OCI-LY1 (cell line): ENCODE measurements around the gene ACKR2.

Experiments used
- H2AFZ ChIP-seq: fragments of 200-600 bp; sonication (generic), shearing (Covaris generic); 2 replicates; pipeline ENCODE4 v1.6.0; 2014; ENCODE audit warnings: antibody characterized with exemption, mild to moderate bottlenecking, low read length
- H3F3A ChIP-seq: fragments of 200-600 bp; sonication (generic), shearing (Covaris generic); 2 replicates; pipeline ENCODE4 v1.6.0; 2014; ENCODE audit warnings: mild to moderate bottlenecking, antibody characterized with exemption, low read length, moderate library complexity; ENCODE audit not compliant: insufficient read depth
- H3K27ac ChIP-seq: fragments of 200-600 bp; sonication (generic); 2 replicates; pipeline ENCODE4 v1.5.1; 2014; ENCODE audit warnings: low read length, mixed run types, mild to moderate bottlenecking, low read depth; ENCODE audit not compliant: poor library complexity, severe bottlenecking
- H3K27me3 ChIP-seq: fragments of 200-600 bp; sonication (generic); 2 replicates; pipeline ENCODE4 v1.6.0; 2014; ENCODE audit warnings: antibody characterized with exemption, mild to moderate bottlenecking, low read length, moderate library complexity; ENCODE audit not compliant: insufficient read depth
- H3K36me3 ChIP-seq: fragments of 200-600 bp; sonication (generic); 2 replicates; pipeline ENCODE4 v1.6.1; 2014; ENCODE audit warnings: mild to moderate bottlenecking, antibody characterized with exemption, low read length, moderate library complexity, mixed read lengths; ENCODE audit not compliant: insufficient read depth
- H3K4me1 ChIP-seq: fragments of 200-600 bp; sonication (generic); 2 replicates; pipeline ENCODE4 v1.5.1; 2014; ENCODE audit warnings: mild to moderate bottlenecking, low read length, moderate library complexity; ENCODE audit not compliant: insufficient read depth, severe bottlenecking
- H3K4me2 ChIP-seq: fragments of 200-600 bp; sonication (generic), shearing (Covaris generic); 2 replicates; pipeline ENCODE4 v1.6.1; 2014; ENCODE audit warnings: low read length
- H3K4me3 ChIP-seq: fragments of 200-600 bp; sonication (generic); 2 replicates; pipeline ENCODE4 v1.5.1; 2014; ENCODE audit warnings: low read length, low read depth, mild to moderate bottlenecking, mixed read lengths; ENCODE audit not compliant: poor library complexity, severe bottlenecking
- H3K79me2 ChIP-seq: fragments of 200-600 bp; shearing (Covaris generic); 2 replicates; pipeline ENCODE4 v1.6.1; 2016; ENCODE audit warnings: mixed run types, low read length, mixed read lengths; ENCODE audit not compliant: insufficient read depth
- H3K9ac ChIP-seq: fragments of 200-600 bp; sonication (generic), shearing (Covaris generic); 2 replicates; pipeline ENCODE4 v1.6.1; 2014; ENCODE audit warnings: mild to moderate bottlenecking, low read length, mixed read lengths
- H3K9me2 ChIP-seq: fragments of 200-600 bp; sonication (generic), shearing (Covaris generic); 2 replicates; pipeline ENCODE4 v1.6.1; 2014; ENCODE audit warnings: low read depth, mild to moderate bottlenecking, low read length, mixed read lengths
- H3K9me3 ChIP-seq: fragments of 200-600 bp; shearing (Covaris generic); 2 replicates; pipeline ENCODE4 v1.6.1; 2014; ENCODE audit warnings: low read length, mixed read lengths
- H4K20me1 ChIP-seq: fragments of 200-600 bp; sonication (generic), shearing (Covaris generic); 2 replicates; pipeline ENCODE4 v1.6.0; 2016; ENCODE audit warnings: mild to moderate bottlenecking, low read length; ENCODE audit not compliant: insufficient read depth
- EZH2 ChIP-seq: fragments of 200-600 bp; sonication (generic), shearing (Covaris generic); IDR thresholded peaks from 2 replicates; pipeline ENCODE4 v1.8.0; 2017; ENCODE audit warnings: borderline replicate concordance, mixed run types, mild to moderate bottlenecking, antibody characterized with exemption, low read length, moderate library complexity, mixed read lengths
- TF ChIP-seq, protein P1 (sequence below): fragments of 200-600 bp; sonication (generic), shearing (Covaris generic); IDR thresholded peaks from 2 replicates; pipeline ENCODE4 v1.5.1; 2017; ENCODE audit warnings: mild to moderate bottlenecking, antibody characterized with exemption, low read length, moderate library complexity, mixed read lengths

Gene ACKR2

GRCh38 chr3:42846685-42847522 lies 37.7 kb downstream of the ACKR2 start:
- Histone ChIP-seq H4K20me1 (no peaks in the 10 kb centered on the region), H3K27ac (no peak overlapping the region), H3K4me3 (no peak overlapping the region), H3K79me2 (no peaks in the 10 kb centered on the region), H2AFZ (no peak overlapping the region), H3F3A (no peaks in the 10 kb centered on the region), H3K27me3 (no peaks in the 10 kb centered on the region), H3K4me1 (no peaks in the 10 kb centered on the region), H3K9me2 (no peaks in the 10 kb centered on the region), H3K36me3 (no peaks in the 10 kb centered on the region), H3K9ac (no peak overlapping the region), H3K9me3 (no peaks in the 10 kb centered on the region), H3K4me2 (no peak overlapping the region)
- no peak for TF ChIP-seq EZH2
- TF ChIP-seq, protein P1, sequence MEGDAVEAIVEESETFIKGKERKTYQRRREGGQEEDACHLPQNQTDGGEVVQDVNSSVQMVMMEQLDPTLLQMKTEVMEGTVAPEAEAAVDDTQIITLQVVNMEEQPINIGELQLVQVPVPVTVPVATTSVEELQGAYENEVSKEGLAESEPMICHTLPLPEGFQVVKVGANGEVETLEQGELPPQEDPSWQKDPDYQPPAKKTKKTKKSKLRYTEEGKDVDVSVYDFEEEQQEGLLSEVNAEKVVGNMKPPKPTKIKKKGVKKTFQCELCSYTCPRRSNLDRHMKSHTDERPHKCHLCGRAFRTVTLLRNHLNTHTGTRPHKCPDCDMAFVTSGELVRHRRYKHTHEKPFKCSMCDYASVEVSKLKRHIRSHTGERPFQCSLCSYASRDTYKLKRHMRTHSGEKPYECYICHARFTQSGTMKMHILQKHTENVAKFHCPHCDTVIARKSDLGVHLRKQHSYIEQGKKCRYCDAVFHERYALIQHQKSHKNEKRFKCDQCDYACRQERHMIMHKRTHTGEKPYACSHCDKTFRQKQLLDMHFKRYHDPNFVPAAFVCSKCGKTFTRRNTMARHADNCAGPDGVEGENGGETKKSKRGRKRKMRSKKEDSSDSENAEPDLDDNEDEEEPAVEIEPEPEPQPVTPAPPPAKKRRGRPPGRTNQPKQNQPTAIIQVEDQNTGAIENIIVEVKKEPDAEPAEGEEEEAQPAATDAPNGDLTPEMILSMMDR: no peak

DNA sequence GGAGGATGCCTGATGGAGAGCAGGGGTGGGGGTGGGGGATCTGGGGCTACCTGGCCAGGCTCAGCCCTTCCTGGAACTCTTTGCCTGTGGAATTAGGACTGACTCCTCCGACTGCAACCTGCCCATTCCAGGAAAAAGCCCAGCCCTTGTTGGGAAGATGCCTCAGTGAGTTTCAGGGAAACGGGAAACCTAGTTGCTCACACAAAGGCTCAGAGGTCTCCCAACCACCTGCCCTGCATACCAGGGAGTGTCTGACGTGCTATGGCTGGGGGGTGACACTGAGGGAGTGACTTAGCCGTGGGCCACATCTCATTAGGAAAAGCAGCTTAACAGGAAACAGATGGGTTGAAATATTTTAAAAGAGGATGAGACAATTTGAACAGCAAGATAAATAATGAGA lies 38.5 kb downstream of the ACKR2 start:
- no peak overlapping the region for H3K27ac ChIP-seq
- TF ChIP-seq, protein P1: no peak
- no peak for TF ChIP-seq EZH2
- no peak overlapping the region for H3K4me3 ChIP-seq
- no peak overlapping the region for H3K4me2 ChIP-seq
- H3K36me3 ChIP-seq: no peaks in the 10 kb centered on the region
- H3K9ac ChIP-seq: no peak overlapping the region
- H3K4me1 ChIP-seq: no peaks in the 10 kb centered on the region
- H3F3A ChIP-seq: no peaks in the 10 kb centered on the region
- H3K9me3 ChIP-seq: no peaks in the 10 kb centered on the region
- no peaks in the 10 kb centered on the region for H3K9me2 ChIP-seq
- H2AFZ ChIP-seq: no peak overlapping the region
- no peaks in the 10 kb centered on the region for H4K20me1 ChIP-seq
- no peaks in the 10 kb centered on the region for H3K79me2 ChIP-seq
- no peaks in the 10 kb centered on the region for H3K27me3 ChIP-seq

DNA sequence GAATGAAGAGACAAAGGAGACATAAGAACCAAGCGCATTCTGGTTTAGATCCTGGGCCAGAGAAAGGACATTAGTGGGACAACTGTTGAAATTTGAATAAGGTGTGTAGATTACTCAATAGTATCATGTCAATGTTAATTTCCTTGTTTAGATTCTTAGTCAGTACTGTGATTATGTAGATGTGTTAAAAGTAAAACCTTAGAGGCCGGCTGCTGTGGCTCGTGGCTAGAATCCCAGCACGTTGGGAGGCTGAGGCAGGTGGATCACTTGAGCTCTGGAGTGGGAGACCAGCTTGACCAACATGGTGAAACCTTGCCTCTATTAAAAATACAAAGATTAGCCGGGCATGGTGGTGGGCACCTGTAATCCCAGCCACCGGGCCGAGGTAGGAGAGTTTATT lies 39.8 kb downstream of the ACKR2 start:
- Histone ChIP-seq H3F3A (no peaks in the 10 kb centered on the region), H3K27ac (no peak overlapping the region), H3K27me3 (no peaks in the 10 kb centered on the region), H4K20me1 (no peaks in the 10 kb centered on the region), H3K9ac (no peak overlapping the region), H2AFZ (no peak overlapping the region), H3K9me2 (no peaks in the 10 kb centered on the region), H3K9me3 (no peaks in the 10 kb centered on the region), H3K36me3 (no peaks in the 10 kb centered on the region), H3K4me2 (no peak overlapping the region), H3K4me1 (no peaks in the 10 kb centered on the region), H3K4me3 (no peak overlapping the region), H3K79me2 (no peaks in the 10 kb centered on the region)
- TF ChIP-seq, protein P1: no peak
- TF ChIP-seq EZH2: no peak
